NCI-H2107 (cell line): ENCODE data around the gene GPANK1.

Source experiments
- DNase-seq: peaks from one replicate; lab custom pipeline; 2025; lab: John Stamatoyannopoulos, UW

The GPANK1 gene

GRCh38 chr6:31691078-31691463, 26.3 kb upstream of the GPANK1 start:
- no peak for DNase-seq

- DNase-seq: no peak
Observed at GRCh38 chr6:31690231-31691077, 25.7 kb upstream of the GPANK1 start.

GRCh38 chr6:31689249-31690110, 24.7 kb upstream of the GPANK1 start:
- DNase-seq: no peak

- DNase-seq: no peak
Observed at GRCh38 chr6:31687860-31688693, 23.3 kb upstream of the GPANK1 start.

GRCh38 chr6:31687321-31687720, 22.5 kb upstream of the GPANK1 start:
- no peak for DNase-seq

GRCh38 chr6:31686483-31686882, 21.7 kb upstream of the GPANK1 start:
- no peak for DNase-seq

- DNase-seq: no peak
Observed at GRCh38 chr6:31683591-31683990, 18.8 kb upstream of the GPANK1 start.

GRCh38 chr6:31681135-31681671, 16.4 kb upstream of the GPANK1 start:
- no peak for DNase-seq

GRCh38 chr6:31680226-31681134, 15.7 kb upstream of the GPANK1 start, which contains the start of gene LY6G5C:
Gene LY6G5C (minus strand): TSS chr6:31681067. CDS start chr6:31680373, 694 bp downstream.
- no peak for DNase-seq

- DNase-seq: no peak
Observed at GRCh38 chr6:31677955-31678354, 13.2 kb upstream of the GPANK1 start.

- DNase-seq: no peak
Observed at GRCh38 chr6:31676904-31677303, 12.1 kb upstream of the GPANK1 start.

GRCh38 chr6:31676322-31676903, 11.6 kb upstream of the GPANK1 start:
- no peak for DNase-seq

- DNase-seq: no peak
Observed at GRCh38 chr6:31669676-31670075, 4.9 kb upstream of the GPANK1 start, which contains the start of gene LY6G5B. Gene LY6G5B (plus strand): TSS chr6:31669976. CDS start chr6:31670951, 975 bp downstream.

- no peak for DNase-seq
Observed at GRCh38 chr6:31666337-31666965, 1.7 kb upstream of the GPANK1 start.

GRCh38 chr6:31665501-31666336, 922 bp upstream of the GPANK1 start, which contains the start of gene CSNK2B:
Gene CSNK2B (plus strand): TSS chr6:31666080. CDS start chr6:31666832, 752 bp downstream.
- DNase-seq: peak; percentile 86

- DNase-seq: no peak
Observed at GRCh38 chr6:31663961-31664789, 622 bp downstream of the GPANK1 start.

- DNase-seq: no peak
Observed at GRCh38 chr6:31663126-31663960, 1.5 kb downstream of the GPANK1 start.
